Activated CD4-positive, alpha-beta T cell treated with anti-CD3 and anti-CD28 coated beads for 36 hours (primary cell): ENCODE measurements around the gene ABCC4. TPM values are rescaled to one million over a fixed set of nuclear protein-coding genes. Genes with fewer than 3 reads are reported as not detected.

Experiments
- ATAC-seq: fragments of 200-7000 bp; cut with Tn5 transposase; one replicate; pipeline ENCODE4 v1.10.0; 2021; ENCODE audit warnings: mild to moderate bottlenecking, moderate library complexity
- CTCF ChIA-PET: fragments of 350-600 bp; sonication (Branson Sonifier 250); formaldehyde crosslinking; loops from one replicate; lab custom pipeline; 2021; ENCODE audit warnings: antibody characterized with exemption; lab: Charles Lee
- POLR2A ChIA-PET: fragments of 350-600 bp; sonication (Branson Sonifier 250); formaldehyde crosslinking; loops from one replicate; lab custom pipeline; 2021; ENCODE audit warnings: antibody characterized with exemption, inconsistent platforms; lab: Charles Lee
- DNase-seq: peaks from one replicate; pipeline ENCODE4 v3.0.0-alpha.2; 2020
- H3K27ac Mint-ChIP-seq: one replicate; pipeline ENCODE4 v1.8.0; 2021; ENCODE audit warnings: mixed read lengths
- H3K27me3 Mint-ChIP-seq: one replicate; pipeline ENCODE4 v1.8.0; 2021; ENCODE audit warnings: mixed read lengths
- H3K36me3 Mint-ChIP-seq: one replicate; pipeline ENCODE4 v1.8.0; 2021; ENCODE audit warnings: low read depth, mixed read lengths
- H3K4me1 Mint-ChIP-seq: one replicate; pipeline ENCODE4 v1.8.0; 2021; ENCODE audit warnings: mixed read lengths
- H3K4me3 Mint-ChIP-seq: one replicate; pipeline ENCODE4 v1.8.0; 2021; ENCODE audit warnings: mild to moderate bottlenecking, moderate library complexity, mixed read lengths
- H3K9me3 Mint-ChIP-seq: one replicate; pipeline ENCODE4 v1.8.0; 2021; ENCODE audit warnings: low read depth, mixed read lengths
- intact Hi-C, 2 experiments: fragments of 100-400 bp; cut with DNase I in 1 of 2; cut with micrococcal nuclease in 1 of 2; formaldehyde crosslinking; loops; one replicate each; pipeline versions ENCODE4 v1.14.2 to v1.15.1; 2022 to 2024; cut with DNase I, micrococcal nuclease
- total RNA-seq, 2 experiments: library from RNA; stranded (reverse); gene quantifications; one replicate each; pipeline ENCODE4 v1.2.3, GENCODE V29; 2021

Gene ABCC4
- total RNA-seq, 2 experiments from 2014 or later = 9.0 to 9.5 TPM

- H3K4me1 Mint-ChIP-seq = peaks cover 8% of the 10 kb centered on the region
- intact Hi-C loops = no loop called here
- POLR2A ChIA-PET = no interaction called here
- H3K4me3 Mint-ChIP-seq = no peak overlapping the region
- H3K9me3 Mint-ChIP-seq = no peaks in the 10 kb centered on the region
- no peak for ATAC-seq
- no peak for DNase-seq
- H3K27me3 Mint-ChIP-seq = no peaks in the 10 kb centered on the region
- CTCF ChIA-PET = interaction anchor here (0.7 to 1.4 kb wide), 3 partner anchors 20 to 79 kb away, joined by 3 to 4 read pairs (median 3); no protein-coding TSS in a partner anchor
- H3K27ac Mint-ChIP-seq = no peak overlapping the region
- peaks cover 6% of the 10 kb centered on the region for H3K36me3 Mint-ChIP-seq
Observed at GRCh38 chr13:95226932-95227695, 74.1 kb downstream of the ABCC4 start.

- DNase-seq (no peak), ATAC-seq (no peak)
- H3K4me1 Mint-ChIP-seq = peaks cover 8% of the 10 kb centered on the region
- no peaks in the 10 kb centered on the region for H3K9me3 Mint-ChIP-seq
- no peak overlapping the region for H3K27ac Mint-ChIP-seq
- no peaks in the 10 kb centered on the region for H3K27me3 Mint-ChIP-seq
- no peak overlapping the region for H3K4me3 Mint-ChIP-seq
- H3K36me3 Mint-ChIP-seq = peaks cover 6% of the 10 kb centered on the region
- ChIA-PET POLR2A (no interaction called here), CTCF (interaction anchor here (0.7 to 1.4 kb wide), 3 partner anchors 21 to 78 kb away, joined by 3 to 4 read pairs (median 3); no protein-coding TSS in a partner anchor)
- intact Hi-C loops = no loop called here
Observed at GRCh38 chr13:95226476-95226875, 74.8 kb downstream of the ABCC4 start.

GRCh38 chr13:95226050-95226449 lies 75.2 kb downstream of the ABCC4 start:
- ChIA-PET CTCF (interaction anchor here (0.6 kb wide), 1 partner anchor 138 kb away, joined by 3 read pairs; no protein-coding TSS in a partner anchor), POLR2A (no interaction called here)
- Mint-ChIP-seq H3K9me3 (no peaks in the 10 kb centered on the region), H3K27me3 (no peaks in the 10 kb centered on the region), H3K36me3 (peaks cover 6% of the 10 kb centered on the region), H3K4me1 (peaks cover 8% of the 10 kb centered on the region), H3K4me3 (no peak overlapping the region), H3K27ac (no peak overlapping the region)
- ATAC-seq (no peak), DNase-seq (no peak)
- intact Hi-C loops = no loop called here

- CTCF ChIA-PET = interaction anchor here (0.5 to 1.1 kb wide), 3 partner anchors 33 to 45 kb away, joined by 3 to 5 read pairs (median 3); no protein-coding TSS in a partner anchor
- POLR2A ChIA-PET = no interaction called here
- intact Hi-C loops = no loop called here
Observed at GRCh38 chr13:95224064-95224463, 77.2 kb downstream of the ABCC4 start.

GRCh38 chr13:95222733-95223018 lies 78.6 kb downstream of the ABCC4 start:
- Mint-ChIP-seq H3K36me3 (peaks cover 12% of the 10 kb centered on the region), H3K9me3 (no peaks in the 10 kb centered on the region), H3K4me3 (no peak overlapping the region), H3K27me3 (no peaks in the 10 kb centered on the region), H3K4me1 (peaks cover 8% of the 10 kb centered on the region), H3K27ac (no peak overlapping the region)
- ChIA-PET POLR2A (interaction anchor here (0.7 kb wide), 1 partner anchor 645 kb away, joined by 3 read pairs; no protein-coding TSS in a partner anchor), CTCF (interaction anchor here (1.1 kb wide), 1 partner anchor 33 kb away, joined by 3 read pairs; no protein-coding TSS in a partner anchor)
- ATAC-seq (no peak), DNase-seq (no peak)
- intact Hi-C loops = no loop called here

More at GRCh38 chr13:95224064-95224463, 77.2 kb downstream of the ABCC4 start:
- DNase-seq (no peak), ATAC-seq (no peak)
- Mint-ChIP-seq H3K27me3 (no peaks in the 10 kb centered on the region), H3K36me3 (peaks cover 12% of the 10 kb centered on the region), H3K27ac (no peak overlapping the region), H3K4me3 (no peak overlapping the region), H3K4me1 (peaks cover 8% of the 10 kb centered on the region), H3K9me3 (no peaks in the 10 kb centered on the region)

GRCh38 chr13:95221971-95222732 lies 79.1 kb downstream of the ABCC4 start:
- H3K9me3 Mint-ChIP-seq = no peaks in the 10 kb centered on the region
- ChIA-PET POLR2A (interaction anchor here (0.7 kb wide), 1 partner anchor 645 kb away, joined by 3 read pairs; no protein-coding TSS in a partner anchor), CTCF (no interaction called here)
- intact Hi-C loops = no loop called here
- ATAC-seq (no peak), DNase-seq (no peak)
- no peak overlapping the region for H3K27ac Mint-ChIP-seq
- peaks cover 12% of the 10 kb centered on the region for H3K36me3 Mint-ChIP-seq
- peaks cover 3% of the 10 kb centered on the region for H3K4me1 Mint-ChIP-seq
- no peaks in the 10 kb centered on the region for H3K27me3 Mint-ChIP-seq
- no peak overlapping the region for H3K4me3 Mint-ChIP-seq

GRCh38 chr13:95220611-95221010 lies 80.6 kb downstream of the ABCC4 start:
- CTCF ChIA-PET = no interaction called here
- Mint-ChIP-seq H3K4me1 (no peaks in the 10 kb centered on the region), H3K9me3 (no peaks in the 10 kb centered on the region), H3K27me3 (no peaks in the 10 kb centered on the region), H3K27ac (no peak overlapping the region), H3K4me3 (no peak overlapping the region), H3K36me3 (peaks cover 12% of the 10 kb centered on the region)
- ATAC-seq (no peak), DNase-seq (no peak)
- intact Hi-C loops = no loop called here
- POLR2A ChIA-PET = no interaction called here

GRCh38 chr13:95217920-95218830 lies 83.1 kb downstream of the ABCC4 start:
- peaks cover 18% of the 10 kb centered on the region for H3K36me3 Mint-ChIP-seq
- H3K9me3 Mint-ChIP-seq = no peaks in the 10 kb centered on the region
- intact Hi-C loops = no loop called here
- no peaks in the 10 kb centered on the region for H3K27me3 Mint-ChIP-seq
- H3K27ac Mint-ChIP-seq = no peak overlapping the region
- ATAC-seq (no peak), DNase-seq (no peak)
- H3K4me3 Mint-ChIP-seq = no peak overlapping the region
- H3K4me1 Mint-ChIP-seq = no peaks in the 10 kb centered on the region
- POLR2A ChIA-PET = no interaction called here
- CTCF ChIA-PET = no interaction called here

- peaks cover 20% of the 10 kb centered on the region for H3K36me3 Mint-ChIP-seq
- no peaks in the 10 kb centered on the region for H3K9me3 Mint-ChIP-seq
- H3K4me1 Mint-ChIP-seq = no peaks in the 10 kb centered on the region
- ChIA-PET CTCF (no interaction called here), POLR2A (interaction anchor here (0.6 kb wide), 1 partner anchor 315 kb away, joined by 3 read pairs; no protein-coding TSS in a partner anchor)
- no peak overlapping the region for H3K27ac Mint-ChIP-seq
- H3K27me3 Mint-ChIP-seq = no peaks in the 10 kb centered on the region
- no peak for DNase-seq
- intact Hi-C loops = no loop called here
- H3K4me3 Mint-ChIP-seq = no peak overlapping the region
- no peak for ATAC-seq
Observed at GRCh38 chr13:95216182-95216581, 85.1 kb downstream of the ABCC4 start.

GRCh38 chr13:95212983-95213850 lies 88.0 kb downstream of the ABCC4 start:
- ChIA-PET POLR2A (no interaction called here), CTCF (no interaction called here)
- DNase-seq (no peak), ATAC-seq (no peak)
- no peaks in the 10 kb centered on the region for H3K9me3 Mint-ChIP-seq
- H3K4me3 Mint-ChIP-seq = no peak overlapping the region
- H3K4me1 Mint-ChIP-seq = no peaks in the 10 kb centered on the region
- H3K27me3 Mint-ChIP-seq = no peaks in the 10 kb centered on the region
- intact Hi-C loops = no loop called here
- peaks cover 21% of the 10 kb centered on the region for H3K36me3 Mint-ChIP-seq
- H3K27ac Mint-ChIP-seq = no peak overlapping the region
